Iris pigment epithelial cell (primary cell): Measurements from ENCODE around the gene HOXA3.

Experiments used
- DNase-seq: peaks from one replicate; pipeline ENCODE4 v3.0.0-alpha.2; 2011; ENCODE audit warnings: low read depth

HOXA3 gene

DNA sequence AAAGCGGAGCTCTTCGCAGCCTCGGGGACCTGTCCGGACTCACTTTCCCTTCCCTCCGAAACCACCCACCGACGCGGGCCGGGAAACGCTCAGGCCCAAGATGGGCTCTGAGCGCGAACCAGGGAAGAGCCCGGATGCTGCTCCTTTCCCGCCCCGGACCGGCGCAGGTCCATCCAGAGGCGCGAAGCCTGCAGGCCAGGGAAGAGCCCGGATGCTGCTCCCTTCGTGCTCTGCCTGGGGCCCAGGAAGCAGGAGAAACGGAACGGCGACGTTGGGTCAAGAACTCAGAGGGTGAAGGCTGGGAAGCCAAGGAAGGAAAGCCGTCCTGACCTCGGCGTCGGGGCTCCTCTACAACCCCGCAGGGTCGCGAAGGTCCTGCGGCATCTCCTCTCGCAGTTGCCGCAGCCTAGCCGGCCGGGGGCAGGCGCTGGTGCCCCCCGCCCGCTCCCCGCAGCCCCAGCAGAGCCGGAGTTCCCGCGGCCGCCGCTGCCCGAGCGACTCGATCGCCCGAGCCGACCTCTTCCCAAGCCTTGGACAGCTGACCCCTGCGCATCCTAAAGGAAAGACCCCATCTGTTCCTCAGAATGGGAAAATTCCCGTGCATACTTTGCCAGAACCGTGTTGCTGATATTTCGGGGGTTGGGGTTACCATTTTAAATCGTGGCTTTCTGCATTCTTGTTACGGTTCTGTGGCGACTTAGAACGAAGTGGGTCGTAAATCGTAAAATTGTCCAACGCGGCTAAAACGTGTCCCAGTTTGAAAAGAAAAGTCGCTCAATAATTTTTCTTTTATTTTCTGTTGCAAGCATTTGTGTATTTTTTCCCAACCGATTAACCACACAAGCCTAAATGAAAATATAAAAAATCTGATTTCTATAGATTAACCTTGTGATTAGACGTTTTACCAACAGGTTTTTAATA, 64.1 kb downstream of the HOXA3 start:
- no peak for DNase-seq

DNA sequence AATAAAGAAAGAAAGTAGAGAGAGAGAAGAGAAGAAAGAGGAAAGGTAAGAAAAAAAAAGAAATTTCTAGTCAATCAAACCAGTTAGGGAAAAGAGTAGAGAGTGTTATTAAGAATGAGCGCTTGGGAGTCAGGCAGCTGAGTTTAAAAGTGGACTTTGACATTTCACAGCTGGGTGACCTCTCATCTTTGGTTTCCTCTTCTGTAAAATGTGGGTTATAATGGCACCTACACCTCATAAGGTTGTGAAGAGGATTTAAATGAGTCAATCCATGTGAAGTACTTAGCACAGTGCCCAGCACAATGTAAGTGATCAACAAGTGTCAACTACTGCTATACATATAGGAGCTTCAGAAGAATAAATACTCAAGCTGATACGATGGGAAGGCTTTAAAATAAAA, 68.7 kb downstream of the HOXA3 start:
- no peak for DNase-seq

DNA sequence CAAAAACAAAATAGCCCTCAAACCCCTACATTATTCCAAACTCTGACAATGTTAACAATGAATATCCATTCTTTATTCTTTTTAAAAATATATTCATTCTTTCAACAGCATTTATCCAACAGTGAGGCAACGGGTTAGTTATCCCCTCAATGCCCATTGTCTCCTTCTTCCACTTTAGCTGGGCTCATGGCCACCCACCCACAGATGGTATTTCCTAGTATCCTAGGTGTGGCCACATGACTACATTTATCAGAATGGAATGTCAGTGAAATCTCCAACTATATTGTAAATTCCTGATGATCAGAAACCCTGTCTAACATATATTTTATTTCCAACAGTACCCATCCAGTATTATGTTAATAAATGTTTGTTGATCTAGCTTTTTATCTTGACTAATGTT, 70.2 kb downstream of the HOXA3 start:
- no peak for DNase-seq

DNA sequence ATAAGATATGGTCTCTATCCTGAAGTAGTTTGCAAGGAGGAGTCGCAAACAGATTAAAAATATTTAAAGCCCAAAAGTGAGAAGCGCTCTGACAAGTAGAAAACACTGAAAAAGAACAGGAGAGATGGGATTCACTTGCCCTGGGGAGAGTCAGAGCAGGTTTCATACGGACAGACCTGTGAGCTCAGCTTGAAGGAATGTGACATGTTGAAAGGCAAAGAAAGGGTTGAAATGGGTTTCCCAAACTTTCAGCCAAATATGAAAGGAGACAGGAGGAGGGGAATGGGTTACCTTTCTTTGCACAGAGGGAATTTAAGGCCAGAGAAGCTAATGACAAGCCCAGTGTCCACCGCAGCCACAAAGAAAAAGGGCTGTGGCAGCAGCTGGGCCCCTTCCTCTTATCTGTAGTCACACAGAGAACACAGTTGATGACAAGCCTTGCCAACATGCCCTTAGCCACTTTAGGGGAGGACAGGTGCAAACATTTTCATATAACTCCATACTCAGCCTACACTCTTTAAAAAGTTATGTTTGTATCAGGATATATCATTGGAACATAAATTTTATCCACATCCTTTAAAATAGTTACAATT, 71.4 kb downstream of the HOXA3 start:
- DNase-seq, result no peak

DNA sequence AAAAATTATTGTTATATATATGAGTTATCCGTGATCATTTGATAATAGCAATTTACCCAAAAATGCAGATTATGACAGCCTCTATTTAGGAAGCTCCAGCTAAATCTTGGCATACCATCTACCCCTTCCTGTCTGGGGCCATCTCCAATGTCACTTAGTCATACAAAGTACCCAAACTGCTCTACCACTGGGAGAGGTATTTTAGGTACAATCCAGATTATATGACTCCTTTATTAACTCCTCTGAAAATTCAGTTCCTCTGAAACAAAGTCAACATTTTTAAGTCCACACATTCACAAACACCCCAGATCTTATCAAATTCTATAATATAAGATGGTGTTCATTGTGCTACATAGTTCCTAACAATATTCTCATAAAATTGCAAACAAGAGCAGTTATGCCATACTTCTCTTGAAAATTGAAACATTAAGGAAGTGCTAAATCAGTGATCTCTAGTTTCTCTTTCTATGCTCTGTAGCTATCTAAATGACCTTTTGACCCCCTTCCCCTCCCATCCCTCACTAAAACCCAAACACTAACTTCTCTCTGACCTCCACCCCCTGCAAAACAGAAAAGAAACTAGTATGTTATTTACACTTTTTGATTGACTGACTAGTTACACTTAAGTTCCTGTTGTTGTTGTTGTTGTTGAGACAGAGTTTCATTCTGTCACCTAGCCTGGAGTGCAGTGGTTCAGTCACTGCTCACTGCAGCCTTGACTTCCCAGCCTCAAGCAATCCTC, 73.0 kb downstream of the HOXA3 start:
- DNase-seq, result no peak

DNA sequence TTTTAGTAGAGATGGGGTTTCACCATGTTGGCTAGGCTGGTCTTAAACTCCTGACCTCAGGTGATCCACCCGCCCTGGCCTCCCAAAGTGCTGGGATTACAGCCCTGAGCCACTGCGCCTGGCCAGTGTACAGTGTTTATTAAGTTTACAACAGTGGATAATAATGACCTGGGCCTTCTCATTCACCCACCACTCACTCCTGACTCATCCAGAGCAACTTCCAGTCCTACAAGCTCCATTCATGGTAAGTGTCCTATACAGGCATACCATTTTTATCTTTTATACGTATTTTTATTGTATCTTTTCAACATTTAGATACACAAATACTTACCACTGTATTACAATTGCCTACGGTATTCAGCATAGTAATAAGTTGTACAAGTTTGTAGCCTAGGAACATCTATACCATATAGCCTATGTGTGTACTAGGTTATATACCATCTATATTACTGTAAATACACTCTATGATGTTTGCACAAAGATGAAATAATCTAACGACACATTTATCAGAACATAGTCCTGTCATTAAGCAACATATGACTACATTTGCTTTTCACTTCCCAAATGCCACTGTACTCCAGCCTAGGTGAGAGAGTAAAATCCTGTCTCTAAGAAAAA, 73.7 kb downstream of the HOXA3 start:
- no peak for DNase-seq

DNA sequence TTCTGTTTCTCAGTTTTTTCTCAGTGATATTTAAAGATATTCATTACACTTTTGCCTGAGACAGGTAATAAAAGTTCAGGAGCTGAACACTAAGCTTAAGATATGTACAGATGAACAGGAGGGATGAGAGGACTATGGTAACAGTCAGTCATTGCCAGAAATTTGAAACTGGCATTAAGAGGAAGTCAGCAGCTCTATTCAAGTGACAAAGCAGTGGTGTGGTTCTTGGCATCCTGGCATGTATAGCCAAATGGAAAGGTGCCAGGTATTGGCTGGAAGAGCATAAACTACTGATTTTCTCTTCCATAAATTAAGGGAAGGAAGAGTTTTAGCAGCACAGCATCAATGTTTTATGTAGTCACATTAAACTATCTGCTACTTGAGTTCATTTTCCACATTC, 79.3 kb downstream of the HOXA3 start:
- no peak for DNase-seq

DNA sequence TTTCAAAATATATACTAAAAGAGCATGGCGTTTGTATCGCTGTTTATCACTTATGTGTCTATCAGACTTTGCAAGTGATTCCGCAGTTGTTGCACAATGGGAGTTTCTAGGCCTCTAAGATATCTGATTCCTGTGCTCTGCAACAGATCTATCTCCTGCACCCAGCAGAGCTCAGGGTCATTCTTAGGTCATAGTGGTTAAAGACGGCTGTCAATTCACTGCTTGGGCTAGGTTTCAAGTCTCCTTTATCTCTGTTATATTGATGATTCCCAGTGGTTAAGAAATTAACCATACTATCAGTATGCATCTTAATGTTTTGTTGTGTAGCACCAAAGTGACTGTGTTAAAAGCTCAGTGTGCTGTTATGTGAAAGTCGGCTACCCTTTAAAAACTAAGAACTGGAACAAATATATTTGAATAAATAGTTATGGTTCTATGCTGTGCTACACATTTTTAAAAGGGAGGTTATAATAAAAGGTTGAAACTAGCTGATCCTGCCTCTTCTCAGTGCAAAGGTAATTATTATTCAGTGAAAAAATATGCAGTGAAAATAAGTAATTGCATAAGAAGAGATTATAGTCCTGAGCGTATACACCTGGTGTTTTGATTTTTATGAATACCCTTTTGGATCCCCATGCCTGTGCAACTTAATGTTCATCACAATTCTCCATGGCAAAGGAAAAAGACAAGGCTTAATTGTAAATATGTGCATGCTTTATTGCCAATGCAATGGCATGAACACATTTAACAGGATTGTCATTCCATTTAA, 80.6 kb downstream of the HOXA3 start:
- DNase-seq, result peak; percentile 21

DNA sequence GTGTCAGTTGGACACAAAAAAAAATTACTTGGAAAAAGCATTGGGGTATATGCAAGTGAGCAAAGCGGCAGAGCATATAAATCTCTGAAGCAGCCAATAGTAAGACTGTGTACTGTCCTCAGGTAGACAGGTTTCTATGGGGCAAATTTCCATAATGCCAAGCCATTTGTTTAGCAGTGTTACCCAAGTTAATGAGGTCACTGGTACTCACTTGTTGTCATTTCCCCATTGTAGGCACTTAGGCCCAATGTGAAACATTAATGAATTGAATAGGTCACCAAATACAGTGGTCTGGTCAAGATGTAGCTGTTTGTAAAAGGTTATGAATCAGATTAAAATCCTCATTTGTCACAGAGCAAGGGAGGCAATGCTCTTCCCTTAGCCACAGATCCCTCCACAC, 84.1 kb downstream of the HOXA3 start:
- DNase-seq, result no peak

DNA sequence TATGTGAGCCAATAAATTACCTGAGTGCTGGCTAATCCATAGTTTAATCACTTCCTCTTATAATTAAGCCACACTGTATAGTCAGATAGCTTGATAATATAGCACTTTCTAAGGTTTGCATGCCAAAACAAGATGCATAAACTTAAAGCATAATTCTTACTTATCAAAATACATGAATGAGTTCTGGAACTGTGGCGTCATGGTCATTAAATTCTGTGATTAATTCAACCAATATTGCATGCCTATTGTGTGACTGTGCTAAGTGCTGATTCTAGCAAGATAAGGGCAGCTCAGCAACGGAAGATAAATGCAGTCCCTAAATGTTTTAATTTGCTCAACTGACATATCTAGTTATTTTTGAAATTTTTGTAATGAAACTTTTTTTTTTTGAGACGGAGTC, 86.2 kb downstream of the HOXA3 start:
- no peak for DNase-seq

DNA sequence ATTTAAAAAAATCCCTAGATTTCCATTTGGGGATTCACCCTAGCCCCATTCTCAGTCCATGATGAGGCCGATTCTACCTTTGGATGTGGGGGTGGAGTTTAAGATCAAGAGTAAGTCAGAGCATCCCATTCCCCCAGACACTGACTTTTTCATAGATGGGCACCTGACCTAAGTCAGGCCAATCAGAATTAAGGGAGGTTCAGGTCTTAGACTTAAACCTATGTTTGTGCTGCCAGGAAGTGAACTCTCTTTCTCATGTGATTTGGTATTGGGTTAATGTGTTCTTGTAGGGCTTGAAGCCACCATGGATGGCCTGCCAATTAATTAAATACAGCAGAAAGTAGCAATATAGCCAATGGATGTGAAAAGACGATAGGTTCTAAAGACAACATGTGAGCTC, 86.7 kb downstream of the HOXA3 start:
- DNase-seq, result no peak

DNA sequence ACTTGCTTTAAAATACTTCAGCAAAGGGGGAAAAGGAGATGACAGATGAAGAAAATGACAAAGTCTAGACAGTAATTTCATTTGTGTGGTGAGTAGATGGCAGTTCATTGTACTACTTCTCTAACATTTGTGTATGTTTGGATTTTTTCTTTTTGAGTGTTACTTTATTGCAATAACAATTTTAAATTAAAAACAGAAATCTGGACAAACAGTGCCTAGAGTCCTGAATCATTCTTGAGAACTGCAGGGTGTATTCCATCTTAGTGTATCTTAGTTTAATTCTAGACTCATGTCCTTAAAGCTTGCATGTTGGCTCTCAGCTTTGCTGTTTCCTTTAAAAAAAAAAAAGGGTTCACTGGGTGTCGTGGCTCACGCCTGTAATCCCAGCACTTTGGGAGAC, 87.7 kb downstream of the HOXA3 start:
- DNase-seq, result no peak

DNA sequence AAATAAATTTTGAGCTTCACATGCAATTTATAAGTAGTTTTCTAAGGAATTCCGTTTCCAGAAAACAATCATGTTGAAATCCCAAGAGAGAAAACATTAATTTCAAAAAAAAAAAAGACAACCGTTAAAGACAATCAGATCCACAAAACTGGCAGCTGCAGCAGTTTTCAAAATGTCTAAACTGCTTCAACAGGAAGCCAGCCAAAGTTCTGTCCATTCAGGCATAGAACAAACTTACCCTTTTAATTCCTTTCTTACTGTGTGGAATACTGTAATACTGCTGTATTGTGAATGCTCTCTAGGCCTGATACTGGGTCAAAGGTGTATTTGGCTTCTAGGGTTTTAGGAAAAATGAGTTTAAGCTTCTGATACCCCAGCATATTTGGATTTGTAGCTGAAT, 88.2 kb downstream of the HOXA3 start:
- no peak for DNase-seq

DNA sequence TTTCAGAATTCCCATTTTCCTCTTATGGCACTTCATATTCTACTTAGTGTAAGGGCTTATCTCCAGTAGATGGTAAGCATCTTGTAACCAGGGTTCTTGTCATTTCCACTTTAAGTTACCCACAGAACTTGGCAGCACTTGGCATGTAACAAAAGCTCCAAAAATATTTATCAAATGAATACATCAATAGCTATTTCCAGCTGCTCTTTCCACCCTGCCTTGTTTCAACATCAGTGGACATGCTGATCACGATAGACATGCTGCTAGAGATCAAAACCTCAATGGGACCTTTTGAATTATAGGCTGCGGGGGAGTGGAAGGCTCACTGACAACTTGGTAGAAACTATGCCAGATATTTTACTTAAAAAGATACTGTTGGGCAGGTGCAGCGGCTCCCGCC, 89.4 kb downstream of the HOXA3 start:
- DNase-seq, result no peak
